Activated CD4-positive, CD25-positive, alpha-beta regulatory T cell treated with anti-CD3 and anti-CD28 coated beads, Interleukin-2, amount 50 U/mL, for 16 hours (primary cell): ENCODE data around the gene PLEKHA8.
"Not testable (repeated sequence)": the region's sequence is repeated elsewhere in the genome, so short reads cannot be mapped to it uniquely, and the experiment has no call there.

ENCODE experiments used
- DNase-seq: peaks from one replicate; pipeline ENCODE4 v3.0.0-alpha.2; 2020; ENCODE audit warnings: low read depth, low spot score

Gene PLEKHA8

GRCh38 chr7:30061786-30062185 is 33.6 kb downstream of the PLEKHA8 start:
- DNase-seq: not testable (repeated sequence)

- no peak for DNase-seq
Measured at GRCh38 chr7:30062587-30062986, 34.4 kb downstream of the PLEKHA8 start.

GRCh38 chr7:30065746-30066145 is 37.5 kb downstream of the PLEKHA8 start:
- no peak for DNase-seq

- DNase-seq: no peak
Measured at GRCh38 chr7:30066687-30067086, 38.5 kb downstream of the PLEKHA8 start.

DNA sequence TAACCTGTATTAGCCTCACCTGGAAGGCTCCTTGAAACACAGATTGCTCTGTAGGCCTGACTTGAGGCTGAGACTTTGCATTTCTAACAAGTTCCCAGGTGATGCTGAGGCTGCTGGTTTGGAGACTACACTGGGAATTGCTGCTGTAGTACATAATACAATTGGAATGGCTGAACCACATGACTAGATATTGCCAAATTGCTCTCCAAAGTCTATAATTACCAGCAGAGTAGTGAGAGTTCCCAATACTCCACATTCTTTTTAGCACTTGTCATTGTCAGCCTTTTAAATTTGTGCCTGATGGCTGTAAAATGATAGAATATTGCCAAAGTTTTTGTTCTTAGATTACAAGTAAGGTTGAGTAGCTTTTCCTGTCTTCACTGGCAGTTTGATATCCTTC is 39.9 kb downstream of the PLEKHA8 start:
- no peak for DNase-seq

DNA sequence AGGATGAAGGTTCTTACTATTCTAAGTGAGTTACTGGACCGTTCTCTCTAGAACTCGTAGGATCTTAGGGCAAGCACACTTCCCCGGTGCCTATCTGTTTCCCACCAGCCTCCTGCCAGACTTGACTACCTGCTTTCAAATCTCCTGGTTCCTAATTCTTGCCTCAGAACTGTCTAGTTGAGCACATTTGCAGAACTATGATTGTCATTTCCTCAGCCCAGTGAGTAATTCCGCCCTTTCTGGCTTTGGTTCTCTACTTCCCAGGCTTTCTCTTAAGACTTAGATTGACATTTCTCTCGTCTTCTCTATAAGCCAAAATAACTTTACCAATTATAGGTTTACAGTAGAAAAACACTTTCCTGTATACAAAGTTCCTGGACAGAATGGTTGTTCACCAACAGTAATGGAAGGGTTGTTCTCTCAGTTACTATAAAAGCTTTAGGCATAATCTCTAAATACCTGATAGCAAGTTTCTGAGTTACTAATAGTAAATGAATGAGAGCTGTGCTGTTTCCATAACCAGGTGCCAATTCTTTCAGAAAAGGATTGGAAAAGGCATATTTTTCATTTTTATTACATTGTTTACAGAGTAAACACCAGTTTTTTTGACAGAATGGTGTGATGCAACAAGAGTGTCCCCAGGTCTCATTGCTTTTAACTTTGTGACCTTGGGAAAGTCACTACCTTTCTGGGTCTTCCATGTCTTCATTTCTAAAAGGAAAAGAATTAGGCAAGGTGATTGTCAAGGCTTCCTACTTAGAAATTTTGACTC is 41.1 kb downstream of the PLEKHA8 start:
- DNase-seq: no peak

DNA sequence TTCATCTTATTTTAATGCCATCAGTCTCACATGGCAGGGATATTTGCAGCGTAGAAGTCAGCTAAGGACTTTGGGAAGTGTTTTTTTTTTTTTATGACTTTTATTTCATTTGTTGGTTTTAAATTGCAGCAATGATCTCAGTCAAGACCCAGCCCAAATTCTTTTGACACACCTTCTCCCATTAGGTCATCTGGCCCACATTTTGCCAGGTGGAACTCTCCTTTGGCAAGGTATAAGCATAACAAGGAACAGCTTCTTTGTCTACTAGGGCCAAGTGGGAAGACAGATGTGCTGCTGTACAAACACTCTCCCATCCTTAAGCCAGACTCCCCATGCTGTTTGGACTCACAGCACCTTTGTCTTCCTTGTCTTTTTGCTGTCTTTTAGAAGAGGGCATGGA is 41.8 kb downstream of the PLEKHA8 start:
- DNase-seq: no peak

- DNase-seq: no peak
Measured at GRCh38 chr7:30072735-30073134, 44.5 kb downstream of the PLEKHA8 start.

GRCh38 chr7:30074422-30075030 is 46.3 kb downstream of the PLEKHA8 start:
- no peak for DNase-seq

GRCh38 chr7:30076411-30076810 is 48.2 kb downstream of the PLEKHA8 start:
- no peak for DNase-seq

- DNase-seq: no peak
Measured at GRCh38 chr7:30078280-30078679, 50.1 kb downstream of the PLEKHA8 start.

DNA sequence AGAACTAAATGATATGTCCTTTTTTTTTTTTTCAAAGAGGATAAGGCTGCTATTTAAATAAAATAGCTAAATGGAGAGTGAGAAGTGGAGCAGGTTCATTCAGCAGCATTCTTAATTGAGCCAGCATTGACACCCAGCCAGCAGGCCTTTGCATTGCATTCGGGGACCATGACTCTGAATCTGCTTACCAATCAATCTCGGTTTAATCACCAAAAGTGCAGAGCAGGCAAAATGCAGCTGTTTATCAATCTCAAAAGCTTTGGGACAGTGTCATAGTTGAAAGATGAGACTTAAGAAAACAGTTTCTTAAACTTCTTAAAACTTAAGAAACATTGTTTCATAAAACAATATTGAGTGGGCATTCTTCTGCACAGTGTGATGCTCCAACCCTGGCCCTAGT is 51.7 kb downstream of the PLEKHA8 start:
- DNase-seq: no peak

DNA sequence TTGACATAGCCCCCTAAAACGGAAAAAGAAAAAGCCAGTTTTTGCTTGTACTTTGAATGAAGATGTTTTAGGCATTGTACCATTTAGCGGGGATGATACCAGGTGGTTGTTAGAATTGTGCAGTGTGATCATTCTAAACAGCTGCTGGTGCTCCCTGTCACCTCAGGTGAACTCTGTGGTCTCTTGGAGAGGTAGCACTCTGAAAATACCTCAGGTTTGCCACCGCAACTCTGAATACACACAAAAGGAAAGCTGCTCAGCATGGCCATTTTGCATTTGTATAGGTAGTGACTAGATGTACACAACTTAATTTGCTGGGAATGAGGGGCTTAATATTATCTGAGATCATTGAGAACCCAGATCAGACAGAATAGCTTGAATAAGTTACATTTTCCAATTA is 52.6 kb downstream of the PLEKHA8 start:
- DNase-seq: no peak

DNA sequence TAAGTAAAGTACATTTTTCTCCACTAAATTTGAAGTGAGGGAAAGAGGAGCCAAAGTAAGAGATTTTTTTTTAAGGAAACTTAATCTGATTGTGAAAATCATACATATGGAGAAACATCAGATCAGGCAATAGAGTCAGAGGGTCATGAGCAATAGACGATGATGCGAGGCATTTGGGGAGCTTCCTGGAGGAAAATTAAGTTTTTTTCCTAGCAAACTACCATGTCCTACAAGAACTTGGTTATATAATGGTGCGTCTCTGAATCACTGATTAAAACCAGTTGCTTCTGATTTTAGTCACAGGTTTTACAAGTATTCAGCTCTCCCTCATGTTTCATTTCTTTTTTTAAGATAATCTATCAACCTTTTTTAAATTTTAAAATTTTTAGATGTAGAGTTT is 54.5 kb downstream of the PLEKHA8 start:
- no peak for DNase-seq

DNA sequence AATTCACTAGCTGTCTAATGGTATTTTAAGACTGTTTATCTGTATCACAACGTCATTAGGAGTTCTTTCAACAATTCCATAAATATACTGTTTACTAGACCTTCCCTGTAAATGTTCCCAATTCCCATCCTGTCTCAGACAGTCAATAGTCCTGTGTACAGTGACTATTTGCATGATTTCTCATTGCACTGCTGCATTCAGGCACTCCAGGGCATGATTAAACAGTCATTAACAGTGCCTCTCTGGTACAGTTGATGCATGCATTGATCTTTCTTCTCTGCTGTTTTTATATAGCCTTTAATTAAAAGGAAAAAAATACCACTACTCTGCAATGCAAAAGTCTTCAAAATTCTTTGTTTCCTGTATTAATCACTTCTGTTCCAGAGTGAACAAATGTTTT is 55.1 kb downstream of the PLEKHA8 start:
- DNase-seq: no peak

GRCh38 chr7:30084212-30084611 is 56.0 kb downstream of the PLEKHA8 start:
- no peak for DNase-seq

DNA sequence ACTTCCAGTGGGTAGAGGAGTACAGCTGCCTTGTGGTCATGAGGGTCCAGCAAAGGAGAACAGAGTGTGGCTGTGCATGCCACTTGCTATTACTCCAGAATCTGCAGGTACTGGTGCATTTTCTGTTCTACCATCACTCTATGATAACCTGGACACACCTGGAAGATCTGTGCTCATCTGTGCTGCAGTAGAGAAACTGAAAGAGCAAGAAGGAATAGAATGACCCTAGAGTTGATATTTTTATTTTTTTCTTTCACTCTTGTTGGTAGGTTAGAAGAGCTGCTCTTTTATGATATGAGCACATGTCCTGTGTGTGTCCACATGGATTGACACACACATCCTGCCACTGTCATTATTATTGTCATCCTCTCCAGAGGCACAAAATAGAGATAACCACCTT is 58.3 kb downstream of the PLEKHA8 start:
- DNase-seq: no peak

- DNase-seq: no peak
Measured at GRCh38 chr7:30087371-30087770, 59.2 kb downstream of the PLEKHA8 start.

- DNase-seq: no peak
Measured at GRCh38 chr7:30088362-30088761, 60.1 kb downstream of the PLEKHA8 start.

- no peak for DNase-seq
Measured at GRCh38 chr7:30090111-30090510, 61.9 kb downstream of the PLEKHA8 start.

- DNase-seq: no peak
Measured at GRCh38 chr7:30091491-30091912, 63.3 kb downstream of the PLEKHA8 start.

GRCh38 chr7:30091987-30092386 is 63.8 kb downstream of the PLEKHA8 start:
- DNase-seq: no peak

- no peak for DNase-seq
Measured at GRCh38 chr7:30093420-30093952, 65.3 kb downstream of the PLEKHA8 start.
